HUES6 (cell line): ENCODE measurements around the gene DUOXA1.
A peak's percentile ranks its signal among the peaks of the same experiment; 100 is the strongest.

ENCODE experiments used
- H3K27ac ChIP-seq: 2 replicates; pipeline ENCODE4 v1.7.0; 2013; ENCODE audit warnings: low read depth, mild to moderate bottlenecking, low read length, inconsistent platforms
- H3K27me3 ChIP-seq: 2 replicates; pipeline ENCODE4 v1.6.1; 2013; ENCODE audit warnings: low read length; ENCODE audit not compliant: control insufficient read depth, insufficient read depth
- H3K36me3 ChIP-seq: 2 replicates; pipeline ENCODE4 v1.6.1; 2013; ENCODE audit warnings: low read length; ENCODE audit not compliant: control insufficient read depth, insufficient read depth
- H3K4me1 ChIP-seq: 2 replicates; pipeline ENCODE4 v1.6.1; 2013; ENCODE audit warnings: low read length; ENCODE audit not compliant: control insufficient read depth, insufficient read depth
- H3K4me3 ChIP-seq: 2 replicates; pipeline ENCODE4 v1.5.1; 2013; ENCODE audit warnings: low read depth, low read length
- H3K9ac ChIP-seq: one replicate; pipeline ENCODE4 v1.6.1; 2013; ENCODE audit warnings: mild to moderate bottlenecking, low read length
- H3K9me3 ChIP-seq: 2 replicates; pipeline ENCODE4 v1.6.1; 2013; ENCODE audit warnings: low read depth, low read length; ENCODE audit not compliant: control insufficient read depth, insufficient read depth

Gene DUOXA1

DNA sequence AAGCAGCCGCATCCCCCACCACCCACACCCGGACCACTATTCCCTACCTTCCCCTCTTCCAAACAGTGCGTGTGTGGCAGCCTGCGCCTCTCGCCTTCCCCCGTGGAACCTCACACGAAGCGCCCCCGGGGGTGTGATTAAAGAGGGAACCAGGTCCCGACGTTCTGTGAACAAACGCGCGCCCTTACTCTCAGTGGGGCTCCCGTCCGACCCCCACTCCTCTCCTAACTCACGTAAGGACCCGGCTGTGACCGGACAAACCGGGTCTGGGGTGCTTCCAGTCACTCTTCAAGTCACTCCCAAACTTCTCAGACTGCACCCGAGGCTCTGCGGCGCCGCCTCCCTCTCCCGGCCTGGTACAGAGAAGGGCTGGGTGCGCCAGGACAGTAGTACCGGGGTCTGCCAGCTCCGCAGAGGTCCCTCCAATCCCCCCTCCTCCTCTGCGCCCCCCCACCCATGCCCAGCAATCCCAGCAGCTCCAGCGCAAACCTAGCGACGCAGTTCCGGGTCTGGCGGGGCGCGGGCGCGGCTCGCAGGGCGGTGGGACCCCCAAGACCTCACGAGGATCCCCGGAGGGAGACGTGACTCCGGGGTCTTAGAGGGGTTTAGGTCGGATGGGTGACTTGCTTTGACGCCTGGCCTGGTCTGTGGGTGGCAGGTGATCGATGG is 574 bp downstream of the DUOXA1 start:
- peak overlapping the region; percentile 84 for H3K4me3 ChIP-seq
- no peaks in the 10 kb centered on the region for H3K36me3 ChIP-seq
- H3K9ac ChIP-seq, result no peak overlapping the region
- no peaks in the 10 kb centered on the region for H3K9me3 ChIP-seq
- H3K4me1 ChIP-seq, result peaks cover 8% of the 10 kb centered on the region; the same call in 1 of the 2 replicates
- H3K27ac ChIP-seq, result no peak overlapping the region
- H3K27me3 ChIP-seq, result peaks cover 98% of the 10 kb centered on the region

DNA sequence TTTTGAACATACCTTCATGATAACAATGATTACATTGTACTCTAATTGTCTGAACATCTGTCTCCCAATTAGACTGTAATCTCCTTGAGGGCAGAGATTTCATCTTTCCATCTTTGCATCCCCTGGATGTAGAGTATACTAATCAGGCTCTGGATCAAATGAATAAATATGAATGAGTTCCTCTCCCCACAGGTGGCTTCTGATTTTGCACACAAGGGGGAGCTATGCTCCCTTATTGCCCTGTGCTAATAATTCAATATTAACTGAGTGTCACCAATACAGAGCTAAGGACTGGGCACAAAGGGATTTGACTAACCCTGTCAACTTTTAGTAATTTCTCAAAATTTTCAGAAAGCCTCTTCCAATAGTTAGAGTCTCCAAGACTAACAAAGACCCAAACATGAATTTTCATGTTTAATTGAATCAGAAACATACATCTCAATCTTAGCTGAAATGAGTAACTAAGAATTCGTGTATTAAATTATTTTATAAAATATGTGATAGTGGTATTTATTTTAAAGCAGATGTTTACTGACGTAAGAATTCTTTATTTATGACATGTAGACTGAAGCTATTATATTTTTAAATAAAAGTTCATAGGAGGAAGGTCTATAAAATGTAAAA is 3.0 kb downstream of the DUOXA1 start:
- Histone ChIP-seq H3K9me3 (no peaks in the 10 kb centered on the region), H3K27me3 (peaks cover 93% of the 10 kb centered on the region), H3K27ac (no peak overlapping the region), H3K36me3 (no peaks in the 10 kb centered on the region), H3K4me1 (peaks cover 11% of the 10 kb centered on the region; the same call in 1 of the 2 replicates), H3K9ac (no peak overlapping the region), H3K4me3 (no peak overlapping the region)

DNA sequence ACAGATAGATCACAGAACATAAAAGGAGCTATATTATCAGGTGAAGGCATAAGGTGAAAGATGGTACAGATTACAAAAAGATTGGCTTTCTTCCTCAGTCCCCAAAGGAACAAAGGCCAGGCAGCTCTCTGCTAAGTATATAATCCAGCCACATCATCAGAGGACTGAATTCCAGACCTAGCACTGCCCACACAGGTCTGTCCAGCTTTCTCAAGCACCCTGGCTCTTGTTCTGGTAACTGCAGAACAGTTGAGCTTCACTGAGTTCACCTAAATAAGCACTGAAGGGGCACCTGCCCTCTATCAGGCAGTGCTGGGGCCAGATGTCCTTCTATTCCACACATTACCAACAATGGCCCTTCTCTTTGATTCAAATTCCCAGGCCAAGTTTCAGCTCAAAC is 6.3 kb downstream of the DUOXA1 start:
- Histone ChIP-seq H3K27me3 (peaks cover 88% of the 10 kb centered on the region), H3K4me1 (peaks cover 3% of the 10 kb centered on the region; the same call in 1 of the 2 replicates), H3K4me3 (no peak overlapping the region), H3K36me3 (no peaks in the 10 kb centered on the region), H3K27ac (no peak overlapping the region), H3K9ac (no peak overlapping the region), H3K9me3 (no peaks in the 10 kb centered on the region)

DNA sequence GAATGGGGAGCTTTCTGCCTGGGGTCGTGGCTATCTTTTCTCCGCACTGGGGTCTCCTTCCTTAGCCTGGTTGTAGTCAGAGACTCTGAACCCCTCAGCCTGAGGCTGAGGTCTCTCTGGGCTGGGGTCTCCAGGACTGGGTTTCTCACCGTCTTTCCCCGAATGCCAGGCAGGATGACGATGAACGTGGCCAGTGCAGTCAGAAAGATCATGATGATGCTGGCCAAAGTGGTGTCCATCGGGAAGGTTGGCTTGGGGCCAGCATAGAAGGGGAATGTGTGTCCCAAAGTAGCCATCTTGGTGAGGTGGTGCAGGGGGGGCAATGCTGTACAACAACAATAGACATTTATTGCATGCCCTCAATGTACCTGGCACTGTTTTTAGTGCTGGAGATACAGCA is 7.0 kb downstream of the DUOXA1 start:
- H3K27ac ChIP-seq, result no peak overlapping the region
- no peaks in the 10 kb centered on the region for H3K9me3 ChIP-seq
- peaks cover 5% of the 10 kb centered on the region; the same call in 1 of the 2 replicates for H3K4me1 ChIP-seq
- H3K36me3 ChIP-seq, result no peaks in the 10 kb centered on the region
- no peak overlapping the region for H3K4me3 ChIP-seq
- peaks cover 88% of the 10 kb centered on the region for H3K27me3 ChIP-seq
- H3K9ac ChIP-seq, result no peak overlapping the region

DNA sequence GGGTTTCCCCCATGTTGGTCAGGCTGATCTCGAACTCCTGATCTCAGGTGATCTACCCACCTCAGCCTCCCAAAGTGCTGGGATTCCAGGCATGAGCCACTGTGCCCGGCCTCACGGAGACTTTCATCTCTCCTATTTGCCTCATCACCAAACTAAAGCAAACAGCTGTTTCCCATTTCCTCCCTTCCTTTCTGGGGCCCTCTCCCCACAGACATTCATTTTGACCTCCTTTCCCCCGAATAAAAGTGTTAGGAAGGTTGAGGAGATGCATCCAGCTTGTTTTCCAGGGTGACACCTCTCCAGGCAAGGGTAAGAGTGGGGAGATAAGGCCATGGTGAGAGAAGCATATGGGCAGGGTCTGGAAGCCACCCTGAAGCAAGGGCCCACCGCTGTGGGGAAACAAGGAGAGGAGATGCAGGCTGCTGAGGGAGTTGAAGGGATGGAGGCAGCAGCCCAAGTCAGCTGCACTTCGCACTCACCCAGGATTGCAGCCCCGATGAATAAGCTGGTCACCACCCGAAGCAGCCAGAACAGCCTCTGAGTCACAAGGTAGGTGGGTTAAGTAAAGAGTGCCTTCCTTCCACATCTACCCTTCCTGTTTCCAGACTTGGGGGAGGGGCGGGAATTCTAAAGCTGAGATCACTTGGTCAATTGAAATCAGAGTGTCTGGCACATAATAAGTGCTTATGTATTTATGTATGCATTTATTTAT is 7.8 kb downstream of the DUOXA1 start:
- no peak overlapping the region for H3K9ac ChIP-seq
- peaks cover 7% of the 10 kb centered on the region; the same call in 1 of the 2 replicates for H3K4me1 ChIP-seq
- no peak overlapping the region for H3K4me3 ChIP-seq
- no peaks in the 10 kb centered on the region for H3K9me3 ChIP-seq
- H3K27me3 ChIP-seq, result peaks cover 88% of the 10 kb centered on the region
- H3K36me3 ChIP-seq, result no peaks in the 10 kb centered on the region
- H3K27ac ChIP-seq, result no peak overlapping the region

DNA sequence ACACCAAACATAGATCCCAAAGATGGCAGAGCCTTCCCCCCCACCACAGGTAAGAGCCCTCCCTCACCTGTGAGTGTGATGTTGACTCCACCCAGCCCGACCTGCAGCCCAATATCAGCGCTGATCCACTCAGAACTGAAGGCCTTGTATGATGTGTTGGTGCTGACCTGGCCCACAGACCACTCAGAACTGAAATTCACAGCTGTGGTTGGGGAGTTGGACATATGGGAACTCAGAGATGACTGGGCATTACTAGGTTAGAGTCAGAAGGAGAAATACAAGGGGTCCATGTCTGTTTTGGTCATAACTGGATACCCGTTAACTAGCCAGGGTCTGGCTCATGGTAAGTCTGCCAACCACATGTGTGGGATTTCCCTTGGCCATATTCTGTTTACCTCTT is 8.7 kb downstream of the DUOXA1 start:
- H3K9ac ChIP-seq, result no peak overlapping the region
- H3K4me1 ChIP-seq, result peaks cover 11% of the 10 kb centered on the region; the same call in 1 of the 2 replicates
- H3K27ac ChIP-seq, result no peak overlapping the region
- H3K36me3 ChIP-seq, result no peaks in the 10 kb centered on the region
- H3K9me3 ChIP-seq, result no peaks in the 10 kb centered on the region
- H3K27me3 ChIP-seq, result peaks cover 88% of the 10 kb centered on the region
- no peak overlapping the region for H3K4me3 ChIP-seq

DNA sequence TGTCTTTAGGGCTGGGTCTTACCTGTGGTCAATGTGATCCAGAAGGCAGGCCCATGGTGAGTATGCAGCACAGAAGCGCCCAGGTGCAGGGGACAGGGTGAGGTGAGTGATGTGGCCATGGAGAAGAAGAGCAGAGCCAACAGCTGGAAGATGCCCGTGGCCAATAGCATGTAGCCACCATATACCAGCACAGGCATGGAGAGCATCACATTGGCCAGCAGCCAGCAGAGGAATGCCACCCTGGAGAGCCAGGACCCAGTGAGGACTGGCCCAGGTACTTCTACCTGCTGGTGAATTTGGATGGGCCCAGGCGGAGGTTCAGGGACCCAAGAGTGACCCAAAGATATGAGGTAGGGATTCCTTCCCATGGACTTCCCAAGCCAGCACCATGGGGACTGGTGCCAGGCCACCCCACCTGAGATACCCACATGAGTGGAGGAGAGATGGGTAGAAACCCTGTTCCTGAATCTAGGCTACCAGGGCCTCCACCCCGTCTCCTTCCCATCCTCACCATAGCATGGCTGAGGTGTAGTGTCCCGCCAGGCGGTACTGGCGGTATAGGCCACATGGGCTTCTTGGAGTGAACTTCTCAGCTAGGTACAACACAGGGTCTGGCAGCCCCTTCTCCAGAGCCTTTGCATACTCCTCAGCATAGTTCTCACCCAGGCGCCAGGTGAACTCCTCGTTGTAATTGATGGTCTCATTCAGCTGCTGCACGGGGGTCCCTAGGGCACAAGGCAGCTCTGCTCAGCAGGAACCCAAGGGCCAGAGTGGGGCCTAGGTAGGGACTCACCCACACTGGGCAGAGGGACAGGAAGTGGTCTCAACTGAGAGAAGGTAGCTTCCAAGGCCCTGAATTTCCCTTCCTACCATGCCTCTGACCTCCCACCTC is 9.4 kb downstream of the DUOXA1 start:
- H3K27me3 ChIP-seq, result peaks cover 88% of the 10 kb centered on the region
- no peaks in the 10 kb centered on the region for H3K9me3 ChIP-seq
- H3K4me1 ChIP-seq, result peaks cover 11% of the 10 kb centered on the region; the same call in 1 of the 2 replicates

DNA sequence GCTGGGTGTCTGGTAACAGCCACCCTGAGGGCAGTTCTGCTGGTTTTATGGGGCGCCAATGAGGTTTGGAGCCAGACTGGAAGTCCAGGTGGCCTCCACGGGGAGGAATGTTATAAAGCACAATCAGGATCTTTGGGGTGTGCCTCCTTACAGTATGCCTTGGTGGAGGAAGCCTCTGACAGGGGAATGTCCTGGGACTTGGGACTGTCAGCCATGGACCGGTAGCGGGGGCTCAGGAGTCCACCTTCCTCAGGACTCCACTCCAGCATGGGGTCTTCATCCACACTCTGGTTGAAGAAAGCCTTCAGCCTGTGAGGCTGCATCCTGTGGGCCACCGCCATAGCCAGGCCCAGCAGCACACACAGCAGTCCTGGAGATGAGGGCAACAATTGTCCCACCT is 10.7 kb downstream of the DUOXA1 start:
- no peak overlapping the region for H3K27ac ChIP-seq
- no peak overlapping the region for H3K4me3 ChIP-seq
- peaks cover 90% of the 10 kb centered on the region for H3K27me3 ChIP-seq
- peaks cover 18% of the 10 kb centered on the region for H3K4me1 ChIP-seq
- H3K9ac ChIP-seq, result no peak overlapping the region
- H3K9me3 ChIP-seq, result no peaks in the 10 kb centered on the region
- no peaks in the 10 kb centered on the region for H3K36me3 ChIP-seq

More for the DNA sequence above, 9.4 kb downstream of the DUOXA1 start:
- Histone ChIP-seq H3K36me3 (no peaks in the 10 kb centered on the region), H3K9ac (no peak overlapping the region), H3K27ac (no peak overlapping the region), H3K4me3 (no peak overlapping the region)

DNA sequence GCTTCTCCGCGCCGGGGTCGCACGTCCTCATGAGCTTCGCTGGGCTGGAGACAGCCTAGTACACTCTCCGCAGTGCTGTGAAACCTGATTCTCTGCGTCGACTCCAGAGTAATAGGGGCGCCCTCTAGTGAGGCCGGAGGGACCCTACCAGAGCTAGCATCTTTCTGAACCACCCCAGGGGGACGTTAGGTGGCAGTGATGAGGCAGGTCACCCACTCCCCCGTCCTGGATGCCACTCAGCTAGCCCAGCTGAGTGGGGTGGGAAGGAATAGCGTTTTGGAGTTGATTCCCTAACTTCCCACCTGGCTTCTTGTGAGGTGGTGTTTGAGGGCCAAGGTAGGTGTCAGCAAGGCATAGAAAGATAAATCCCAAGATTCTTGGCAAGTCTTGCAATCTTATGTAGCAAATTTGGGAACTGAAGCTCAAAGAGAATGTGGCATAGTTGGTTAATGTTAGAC is 11.5 kb downstream of the DUOXA1 start:
- Histone ChIP-seq H3K27ac (no peak overlapping the region), H3K36me3 (no peaks in the 10 kb centered on the region), H3K9ac (no peak overlapping the region), H3K27me3 (peaks cover 90% of the 10 kb centered on the region), H3K4me1 (peaks cover 26% of the 10 kb centered on the region), H3K4me3 (peak overlapping the region; percentile 31; the same call in 1 of the 2 replicates), H3K9me3 (no peaks in the 10 kb centered on the region)

DNA sequence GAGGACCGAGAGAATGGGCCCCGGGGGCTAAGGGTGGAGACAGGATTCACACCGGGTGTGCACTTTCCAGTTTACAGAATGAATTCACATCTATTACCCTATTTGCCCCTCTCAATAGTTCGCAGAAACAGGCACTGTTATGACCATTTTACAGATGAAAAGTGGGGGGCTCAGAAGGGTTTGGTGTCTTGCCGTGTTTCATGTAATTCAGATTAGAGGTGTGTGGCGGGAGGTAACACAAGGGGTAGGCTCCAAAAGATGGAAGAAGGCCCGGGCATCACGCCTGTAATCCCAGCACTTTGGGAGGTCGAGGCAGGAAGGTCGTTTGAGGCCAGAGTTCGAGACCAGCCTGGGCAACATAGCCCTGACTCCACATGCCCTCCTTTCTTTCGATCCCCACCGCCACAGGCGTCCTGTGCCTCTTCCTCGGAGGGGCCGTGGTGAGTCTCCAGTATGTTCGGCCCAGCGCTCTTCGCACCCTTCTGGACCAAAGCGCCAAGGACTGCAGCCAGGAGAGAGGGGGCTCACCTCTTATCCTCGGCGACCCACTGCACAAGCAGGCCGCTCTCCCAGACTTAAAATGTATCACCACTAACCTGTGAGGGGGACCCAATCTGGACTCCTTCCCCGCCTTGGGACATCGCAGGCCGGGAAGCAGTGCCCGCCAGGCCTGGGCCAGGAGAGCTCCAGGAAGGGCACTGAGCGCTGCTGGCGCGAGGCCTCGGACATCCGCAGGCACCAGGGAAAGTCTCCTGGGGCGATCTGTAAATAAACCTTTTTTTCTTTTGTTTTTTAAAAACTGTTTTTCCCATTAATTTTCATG is 12.2 kb downstream of the DUOXA1 start:
- H3K9me3 ChIP-seq, result no peaks in the 10 kb centered on the region
- peaks cover 90% of the 10 kb centered on the region for H3K27me3 ChIP-seq
- H3K9ac ChIP-seq, result no peak overlapping the region
- no peak overlapping the region for H3K27ac ChIP-seq
- no peaks in the 10 kb centered on the region for H3K36me3 ChIP-seq
- peak overlapping the region; percentile 31; the same call in 1 of the 2 replicates for H3K4me3 ChIP-seq
- H3K4me1 ChIP-seq, result peaks cover 26% of the 10 kb centered on the region
